GM18907 (cell line): Measurements from ENCODE around the gene C11orf52.
"Not testable (repeated sequence)": the region's sequence is repeated elsewhere in the genome, so short reads cannot be mapped to it uniquely, and the experiment has no call there.

Experiments used
- ATAC-seq: cut with Tn5 transposase; IDR thresholded peaks from one replicate; pipeline ENCODE4 v1.9.1; 2021; ENCODE audit warnings: mild to moderate bottlenecking, moderate library complexity; ENCODE audit not compliant: unreplicated experiment

The C11orf52 gene

GRCh38 chr11:111912535-111912934, 6.2 kb upstream of the C11orf52 start, which contains the start of gene HSPB2:
TSS of gene HSPB2 (plus strand) at chr11:111912734. CDS start at chr11:111912830, 96 bp downstream.
- ATAC-seq: no peak

- ATAC-seq: no peak
Measured at GRCh38 chr11:111913031-111913861, 5.5 kb upstream of the C11orf52 start.

GRCh38 chr11:111913997-111914396, 4.7 kb upstream of the C11orf52 start:
- ATAC-seq: no peak

GRCh38 chr11:111916768-111917167, 1.9 kb upstream of the C11orf52 start:
- no peak for ATAC-seq

GRCh38 chr11:111917312-111917711, 1.4 kb upstream of the C11orf52 start:
- ATAC-seq: no peak

GRCh38 chr11:111917788-111918187, 925 bp upstream of the C11orf52 start:
- ATAC-seq: no peak

GRCh38 chr11:111920908-111921307, 2.2 kb downstream of the C11orf52 start:
- no peak for ATAC-seq

- no peak for ATAC-seq
Measured at GRCh38 chr11:111921541-111922230, 3.0 kb downstream of the C11orf52 start.

- ATAC-seq: no peak
Measured at GRCh38 chr11:111922803-111923202, 4.1 kb downstream of the C11orf52 start.

GRCh38 chr11:111923351-111923788, 4.7 kb downstream of the C11orf52 start:
- no peak for ATAC-seq

GRCh38 chr11:111923951-111924350, 5.2 kb downstream of the C11orf52 start:
- ATAC-seq: no peak

GRCh38 chr11:111925953-111926352, 7.2 kb downstream of the C11orf52 start:
- no peak for ATAC-seq

- ATAC-seq: peak; percentile 91
Measured at GRCh38 chr11:111926505-111927391, 8.0 kb downstream of the C11orf52 start.

- no peak for ATAC-seq
Measured at GRCh38 chr11:111930472-111930871, 11.8 kb downstream of the C11orf52 start.

- ATAC-seq: no peak
Measured at GRCh38 chr11:111932611-111932950, 13.9 kb downstream of the C11orf52 start.

- ATAC-seq: not testable (repeated sequence)
Measured at GRCh38 chr11:111933176-111933575, 14.5 kb downstream of the C11orf52 start.

- no peak for ATAC-seq
Measured at GRCh38 chr11:111933872-111934271, 15.2 kb downstream of the C11orf52 start.

GRCh38 chr11:111934306-111934705, 15.6 kb downstream of the C11orf52 start:
- no peak for ATAC-seq

- ATAC-seq: no peak
Measured at GRCh38 chr11:111935317-111936039, 16.8 kb downstream of the C11orf52 start.

- ATAC-seq: no peak
Measured at GRCh38 chr11:111936040-111936540, 17.4 kb downstream of the C11orf52 start.
